Breast epithelium (tissue), 4 donors: ENCODE results near the gene ZBTB40. TPM values are rescaled to one million over a fixed set of nuclear protein-coding genes. Genes with fewer than 3 reads are reported as not detected.
A peak's percentile ranks its signal among the peaks of the same experiment; 100 is the strongest.

Experiments used
- DNase-seq, 2 donors: peaks; one replicate each; pipeline ENCODE4 v3.0.0-alpha.2; 2019; ENCODE audit warnings: low spot score in 2 of 2
- H3K27ac ChIP-seq, 2 donors: fragments of 200-600 bp; sonication (generic) in 1 of 2; one replicate each; pipeline ENCODE4 v1.5.1; 2016 to 2019; ENCODE audit warnings: mild to moderate bottlenecking in 1 of 2
- H3K27me3 ChIP-seq, 2 donors: fragments of 200-600 bp; sonication (generic) in 1 of 2; one replicate each; pipeline versions ENCODE4 v1.5.1 to v1.6.0; 2017 to 2019; ENCODE audit warnings: control low read depth in 1 of 2, mild to moderate bottlenecking in 1 of 2
- H3K36me3 ChIP-seq: fragments of 200-600 bp; one replicate; pipeline ENCODE4 v1.5.1; 2019
- H3K4me1 ChIP-seq, 2 donors: fragments of 200-600 bp; sonication (generic); one replicate each; pipeline ENCODE4 v1.5.1; 2016 to 2019; ENCODE audit warnings: control low read depth in 1 of 2
- H3K4me3 ChIP-seq, 3 donors: fragments of 200-600 bp; sonication (generic); 1 replicate in 2 of 3; 2 replicates in 1 of 3; pipeline ENCODE4 v1.5.1; 2016 to 2019; ENCODE audit warnings: mild to moderate bottlenecking in 3 of 3, moderate library complexity in 2 of 3
- H3K9me3 ChIP-seq, 2 donors: fragments of 200-600 bp; sonication (generic) in 1 of 2; one replicate each; pipeline ENCODE4 v1.5.1; 2016 to 2019; ENCODE audit warnings: control low read depth in 1 of 2
- POLR2A ChIP-seq: fragments of 450-650 bp; IDR thresholded peaks from one replicate; pipeline ENCODE4 v1.6.1; 2016; ENCODE audit warnings: antibody characterized with exemption, mild to moderate bottlenecking, moderate library complexity
- POLR2AphosphoS5 ChIP-seq, 3 donors: sonication (generic); formaldehyde crosslinking; IDR thresholded peaks; one replicate each; pipeline ENCODE4 v1.6.1; 2017; ENCODE audit warnings: antibody characterized with exemption in 3 of 3
- intact Hi-C: fragments of 100-400 bp; cut with DNase I; formaldehyde crosslinking; loops from one replicate; pipeline ENCODE4 v1.15.1; 2023; ENCODE audit warnings: low total_unique reads
- total RNA-seq, 3 donors: library from RNA; depleted of rRNA; stranded (reverse); fragments of >200 nt; gene quantifications; one replicate each; pipeline ENCODE4 v1.1.0, GENCODE V29; 2016
- TF ChIP-seq, protein P1 (sequence below), 3 donors: fragments of 450-650 bp; IDR thresholded peaks; one replicate each; pipeline ENCODE4 v1.5.1; 2016 to 2017; ENCODE audit warnings: antibody characterized with exemption in 3 of 3, mild to moderate bottlenecking in 3 of 3, moderate library complexity in 3 of 3

The ZBTB40 gene
- total RNA-seq, 3 donors from 2014 or later: 15.7 to 24.6 (median 22.0) TPM

DNA sequence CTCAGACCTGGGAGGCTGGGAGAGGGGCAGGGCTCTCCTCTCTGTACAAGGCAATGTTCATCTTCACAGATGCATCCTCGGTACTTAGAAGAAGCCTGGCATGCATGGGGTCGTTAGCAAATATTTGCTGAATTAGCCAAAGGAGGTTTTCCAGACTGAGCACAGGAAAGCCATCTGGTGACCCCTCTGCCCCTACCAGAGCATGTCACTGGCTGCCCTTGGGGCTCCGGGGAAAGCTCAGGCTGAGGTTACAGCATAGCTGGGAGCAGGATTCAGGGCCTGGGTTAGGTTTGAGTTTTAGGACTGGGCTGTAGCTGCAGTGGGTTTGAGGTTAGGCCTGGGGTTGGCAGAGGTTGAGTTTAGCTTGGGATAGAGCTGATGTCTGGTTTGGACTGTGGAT is 43.4 kb upstream of the ZBTB40 start:
- H3K27me3 ChIP-seq: no peaks in the 10 kb centered on the region
- peaks cover 0 to 6% of the 10 kb centered on the region in 2 donors for H3K4me1 ChIP-seq
- DNase-seq: no peak
- intact Hi-C loops: no loop called here
- H3K27ac ChIP-seq: no peak overlapping the region
- no peaks in the 10 kb centered on the region for H3K9me3 ChIP-seq
- no peaks in the 10 kb centered on the region for H3K36me3 ChIP-seq
- H3K4me3 ChIP-seq: no peak overlapping the region
- TF ChIP-seq POLR2A (no peak), POLR2AphosphoS5 (IDR thresholded peaks at IDR 0.05) (no peak)
- TF ChIP-seq, protein P1, sequence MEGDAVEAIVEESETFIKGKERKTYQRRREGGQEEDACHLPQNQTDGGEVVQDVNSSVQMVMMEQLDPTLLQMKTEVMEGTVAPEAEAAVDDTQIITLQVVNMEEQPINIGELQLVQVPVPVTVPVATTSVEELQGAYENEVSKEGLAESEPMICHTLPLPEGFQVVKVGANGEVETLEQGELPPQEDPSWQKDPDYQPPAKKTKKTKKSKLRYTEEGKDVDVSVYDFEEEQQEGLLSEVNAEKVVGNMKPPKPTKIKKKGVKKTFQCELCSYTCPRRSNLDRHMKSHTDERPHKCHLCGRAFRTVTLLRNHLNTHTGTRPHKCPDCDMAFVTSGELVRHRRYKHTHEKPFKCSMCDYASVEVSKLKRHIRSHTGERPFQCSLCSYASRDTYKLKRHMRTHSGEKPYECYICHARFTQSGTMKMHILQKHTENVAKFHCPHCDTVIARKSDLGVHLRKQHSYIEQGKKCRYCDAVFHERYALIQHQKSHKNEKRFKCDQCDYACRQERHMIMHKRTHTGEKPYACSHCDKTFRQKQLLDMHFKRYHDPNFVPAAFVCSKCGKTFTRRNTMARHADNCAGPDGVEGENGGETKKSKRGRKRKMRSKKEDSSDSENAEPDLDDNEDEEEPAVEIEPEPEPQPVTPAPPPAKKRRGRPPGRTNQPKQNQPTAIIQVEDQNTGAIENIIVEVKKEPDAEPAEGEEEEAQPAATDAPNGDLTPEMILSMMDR (IDR thresholded peaks at IDR 0.05): no peak

- no peak for DNase-seq
- Histone ChIP-seq H3K4me1 (peaks cover 0 to 8% of the 10 kb centered on the region in 2 donors), H3K36me3 (no peaks in the 10 kb centered on the region), H3K27me3 (no peaks in the 10 kb centered on the region), H3K27ac (no peak overlapping the region), H3K9me3 (no peaks in the 10 kb centered on the region), H3K4me3 (no peak overlapping the region)
- TF ChIP-seq POLR2AphosphoS5 (IDR thresholded peaks at IDR 0.05) (no peak), POLR2A (no peak)
- TF ChIP-seq, protein P1 (IDR thresholded peaks at IDR 0.05): no peak
- intact Hi-C loops: no loop called here
Observed at GRCh38 chr1:22410401-22410800, 41.2 kb upstream of the ZBTB40 start.

- intact Hi-C loops: no loop called here
- Histone ChIP-seq H3K27ac (no peak overlapping the region), H3K9me3 (no peaks in the 10 kb centered on the region), H3K36me3 (no peaks in the 10 kb centered on the region), H3K4me3 (no peak overlapping the region), H3K4me1 (peaks cover 0 to 8% of the 10 kb centered on the region in 2 donors), H3K27me3 (no peaks in the 10 kb centered on the region)
- DNase-seq: no peak
- no peak for TF ChIP-seq POLR2AphosphoS5 (IDR thresholded peaks at IDR 0.05)
Observed at GRCh38 chr1:22410928-22411495, 40.6 kb upstream of the ZBTB40 start.

- intact Hi-C loops: no loop called here
- H3K4me1 ChIP-seq: peaks cover 0 to 8% of the 10 kb centered on the region in 2 donors
- TF ChIP-seq POLR2AphosphoS5 (IDR thresholded peaks at IDR 0.05) (no peak), POLR2A (no peak)
- TF ChIP-seq, protein P1 (IDR thresholded peaks at IDR 0.05): no peak
- no peak overlapping the region for H3K27ac ChIP-seq
- no peaks in the 10 kb centered on the region for H3K36me3 ChIP-seq
- no peak overlapping the region for H3K4me3 ChIP-seq
- H3K27me3 ChIP-seq: no peaks in the 10 kb centered on the region
- H3K9me3 ChIP-seq: no peaks in the 10 kb centered on the region
- DNase-seq: no peak
Observed at GRCh38 chr1:22411589-22411988, 40.1 kb upstream of the ZBTB40 start.

DNA sequence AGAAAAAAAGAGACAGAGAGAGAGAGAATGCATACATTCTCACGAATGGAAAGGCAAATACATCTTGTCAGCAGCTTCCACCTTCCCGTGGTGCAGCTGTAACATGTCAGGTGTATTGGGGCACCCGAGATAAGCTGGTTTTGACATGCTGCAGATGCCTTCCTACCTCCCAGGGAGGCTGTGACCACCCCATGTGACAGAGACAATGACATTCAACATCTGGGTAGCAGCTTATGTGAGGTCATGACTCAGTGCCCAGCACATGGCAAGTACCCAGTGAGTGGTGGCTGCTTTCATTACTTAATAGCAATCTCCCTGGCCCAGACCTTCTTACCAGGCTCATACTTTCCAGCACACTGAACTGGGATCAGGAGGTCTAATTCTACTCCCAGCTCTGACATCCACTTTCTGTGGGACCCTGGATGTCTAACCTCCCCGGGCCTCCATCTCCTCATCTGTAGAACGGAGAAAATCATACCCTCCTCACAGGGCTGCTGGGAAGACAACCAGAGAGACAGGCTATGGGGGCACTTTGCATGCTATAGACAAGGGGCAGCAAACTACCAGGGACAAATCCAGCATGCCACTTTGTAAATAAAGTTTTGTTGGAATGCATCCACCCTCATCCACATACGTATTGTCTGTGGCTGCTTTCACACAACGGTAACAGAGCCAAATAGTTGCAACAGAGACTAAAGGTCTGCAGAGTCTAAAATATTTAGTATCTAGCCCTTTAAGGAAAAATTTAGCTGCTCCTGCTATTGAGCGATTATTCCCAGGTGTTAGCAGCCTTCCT is 38.5 kb upstream of the ZBTB40 start:
- Histone ChIP-seq H3K4me1 (peaks cover 0 to 8% of the 10 kb centered on the region in 2 donors), H3K27me3 (no peaks in the 10 kb centered on the region), H3K9me3 (no peaks in the 10 kb centered on the region), H3K4me3 (no peak overlapping the region), H3K36me3 (no peaks in the 10 kb centered on the region), H3K27ac (peak overlapping the region; percentile 74 to 81)
- intact Hi-C loops: no loop called here
- DNase-seq: no peak
- TF ChIP-seq POLR2AphosphoS5 (IDR thresholded peaks at IDR 0.05): no peak
- no peak for TF ChIP-seq POLR2A
- TF ChIP-seq, protein P1 (IDR thresholded peaks at IDR 0.05): no peak
